H1 (cell line): ENCODE measurements around the gene FLOT1. TPM values are rescaled to one million over a fixed set of nuclear protein-coding genes. Genes with fewer than 3 reads are reported as not detected.

Experiments
- CTCF ChIA-PET: fragments of 300-600 bp; sonication (Branson Sonifier 250); formaldehyde crosslinking; loops from one replicate; lab custom pipeline; 2021; ENCODE audit not compliant: partially characterized antibody; lab: Charles Lee
- POLR2A ChIA-PET: fragments of 300-600 bp; sonication (Branson Sonifier 250); formaldehyde crosslinking; loops from one replicate; lab custom pipeline; 2021; ENCODE audit warnings: inconsistent platforms; ENCODE audit not compliant: partially characterized antibody; lab: Charles Lee
- DNase-seq, 2 experiments: peaks; one replicate each; pipeline versions ENCODE4 v3.0.0 to v3.0.0-alpha.2; 2010 to 2022; ENCODE audit warnings: low spot score in 2 of 2, low read depth in 1 of 2, mixed read lengths in 1 of 2
- FAIRE-seq: peaks from 2 replicates; lab custom pipeline; 2011; peaks lifted over from hg19 to GRCh38; lab: Jason Lieb, UNC
- H2AFZ ChIP-seq: 2 replicates; pipeline ENCODE4 v1.8.1; 2012; ENCODE audit warnings: low read length, inconsistent platforms
- H2AK5ac ChIP-seq: 2 replicates; pipeline ENCODE4 v1.6.1; 2013; ENCODE audit warnings: low read depth, low read length
- H2BK120ac ChIP-seq: replicated peaks from 2 replicates; pipeline ENCODE3; 2013; ENCODE audit warnings: low read depth, low read length, inconsistent platforms
- H2BK12ac ChIP-seq: 2 replicates; pipeline ENCODE4 v1.6.1; 2013; ENCODE audit warnings: low read depth, low read length
- H2BK15ac ChIP-seq: 2 replicates; pipeline ENCODE4 v1.6.1; 2013; ENCODE audit warnings: low read length
- H2BK20ac ChIP-seq: 2 replicates; pipeline ENCODE4 v1.6.1; 2013; ENCODE audit warnings: low read length
- H2BK5ac ChIP-seq: 2 replicates; pipeline ENCODE4 v1.6.1; 2013; ENCODE audit warnings: low read depth, low read length
- H3K14ac ChIP-seq: 2 replicates; pipeline ENCODE4 v1.6.1; 2013; ENCODE audit warnings: inconsistent platforms; ENCODE audit not compliant: insufficient read length
- H3K18ac ChIP-seq: 2 replicates; pipeline ENCODE4 v1.6.1; 2013; ENCODE audit warnings: low read length; ENCODE audit errors: extremely low read depth
- H3K23ac ChIP-seq: 2 replicates; pipeline ENCODE4 v1.6.1; 2013; ENCODE audit warnings: inconsistent platforms; ENCODE audit not compliant: insufficient read length
- H3K23me2 ChIP-seq: 2 replicates; pipeline ENCODE4 v1.6.1; 2013; ENCODE audit warnings: low read depth, low read length
- H3K27ac ChIP-seq: 2 replicates; pipeline ENCODE4 v1.6.1; 2011; ENCODE audit warnings: low read depth, low read length, inconsistent platforms
- H3K27me3 ChIP-seq, 4 experiments: replicated peaks in 1 of 4; 1 replicate in 1 of 4; 2 replicates in 3 of 4; pipeline versions ENCODE4 v1.6.1 to v1.8.1; 2011 to 2013; ENCODE audit warnings: low read length in 3 of 4, mild to moderate bottlenecking in 3 of 4, inconsistent platforms in 2 of 4, mixed read lengths in 2 of 4, moderate library complexity in 1 of 4; ENCODE audit not compliant: control insufficient read depth in 3 of 4, insufficient read depth in 3 of 4; ENCODE audit errors: extremely low read depth in 1 of 4
- H3K36me3 ChIP-seq, 4 experiments: 2 replicates each; pipeline versions ENCODE4 v1.6.1 to v1.8.1; 2011 to 2013; ENCODE audit warnings: mild to moderate bottlenecking in 4 of 4, low read length in 3 of 4, moderate library complexity in 2 of 4, control low read depth in 1 of 4, inconsistent platforms in 1 of 4; ENCODE audit not compliant: insufficient read depth in 4 of 4, control insufficient read depth in 2 of 4
- H3K4ac ChIP-seq: replicated peaks from 2 replicates; pipeline ENCODE3; 2013; ENCODE audit warnings: low read length, low read depth, mixed read lengths, inconsistent platforms; ENCODE audit not compliant: insufficient read length
- H3K4me1 ChIP-seq, 4 experiments: replicated peaks in 1 of 4; 1 replicate in 1 of 4; 2 replicates in 3 of 4; pipeline versions ENCODE4 v1.6.1 to v1.8.1; 2011 to 2013; ENCODE audit warnings: low read length in 3 of 4, inconsistent platforms in 2 of 4, mixed read lengths in 1 of 4; ENCODE audit not compliant: insufficient read depth in 4 of 4, control insufficient read depth in 3 of 4
- H3K4me2 ChIP-seq, 2 experiments: 2 replicates each; pipeline versions ENCODE4 v1.6.1 to v1.8.1; 2011 to 2013; ENCODE audit warnings: low read depth in 2 of 2, low read length in 2 of 2, control low read depth in 1 of 2, inconsistent platforms in 1 of 2, mild to moderate bottlenecking in 1 of 2; ENCODE audit not compliant: insufficient read depth in 1 of 2
- H3K4me3 ChIP-seq, 4 experiments: fragments of 200-600, 300-600 bp in 1 of 4; sonication (generic), shearing (Covaris generic), sonication (Bioruptor Twin) in 1 of 4; 2 replicates each; pipeline versions ENCODE4 v1.5.1 to v1.8.1; 2011 to 2016; ENCODE audit warnings: low read length in 4 of 4, low read depth in 3 of 4, control low read depth in 2 of 4, inconsistent platforms in 2 of 4, mild to moderate bottlenecking in 2 of 4, mixed read lengths in 1 of 4, moderate library complexity in 1 of 4; ENCODE audit not compliant: insufficient read depth in 2 of 4; ENCODE audit errors: extremely low read depth in 1 of 4
- H3K56ac ChIP-seq: replicated peaks from 2 replicates; pipeline ENCODE3; 2013; ENCODE audit warnings: low read depth, mild to moderate bottlenecking, mixed read lengths, low read length, inconsistent platforms; ENCODE audit not compliant: insufficient read length
- H3K79me1 ChIP-seq: 2 replicates; pipeline ENCODE4 v1.6.1; 2013; ENCODE audit warnings: low read depth, low read length, control low read depth
- H3K79me2 ChIP-seq, 2 experiments: 2 replicates each; pipeline versions ENCODE4 v1.6.1 to v1.8.1; 2012 to 2013; ENCODE audit warnings: low read length in 2 of 2, mild to moderate bottlenecking in 2 of 2, inconsistent platforms in 1 of 2; ENCODE audit not compliant: insufficient read depth in 2 of 2, control insufficient read depth in 1 of 2
- H3K9ac ChIP-seq, 4 experiments: replicated peaks in 1 of 4; 1 replicate in 1 of 4; 2 replicates in 3 of 4; pipeline versions ENCODE4 v1.6.1 to v1.8.1; 2011 to 2013; ENCODE audit warnings: low read depth in 3 of 4, low read length in 3 of 4, control low read depth in 2 of 4, mild to moderate bottlenecking in 2 of 4, moderate library complexity in 2 of 4, inconsistent platforms in 1 of 4; ENCODE audit errors: extremely low read depth in 1 of 4
- H3K9me3 ChIP-seq, 2 experiments: 2 replicates each; pipeline versions ENCODE4 v1.6.1 to v1.8.1; 2012 to 2013; ENCODE audit warnings: mild to moderate bottlenecking in 2 of 2, moderate library complexity in 2 of 2, control low read depth in 1 of 2, inconsistent platforms in 1 of 2, low read depth in 1 of 2, low read length in 1 of 2, mixed read lengths in 1 of 2; ENCODE audit not compliant: insufficient read depth in 2 of 2
- H4K20me1 ChIP-seq, 2 experiments: replicated peaks in 1 of 2; 2 replicates each; pipeline versions ENCODE3 to v1.8.1; 2011 to 2013; ENCODE audit warnings: inconsistent platforms in 2 of 2, low read length in 2 of 2, mild to moderate bottlenecking in 1 of 2; ENCODE audit not compliant: insufficient read depth in 2 of 2, control insufficient read depth in 1 of 2
- H4K5ac ChIP-seq: 2 replicates; pipeline ENCODE4 v1.6.1; 2013; ENCODE audit warnings: low read length, low read depth, mixed read lengths, inconsistent platforms; ENCODE audit not compliant: insufficient read length
- H4K8ac ChIP-seq: 2 replicates; pipeline ENCODE4 v1.8.0; 2013; ENCODE audit warnings: mild to moderate bottlenecking, moderate library complexity, low read length, inconsistent platforms; ENCODE audit not compliant: insufficient read depth; ENCODE audit errors: extremely low read depth
- H4K91ac ChIP-seq: replicated peaks from 2 replicates; pipeline ENCODE3; 2013; ENCODE audit warnings: low read length, mixed read lengths, inconsistent platforms; ENCODE audit not compliant: insufficient read length
- HDAC2 ChIP-seq, 2 experiments: fragments of 300-600 bp in 1 of 2; sonication (generic) in 1 of 2; IDR thresholded peaks; 2 replicates each; pipeline ENCODE4 v1.6.1; 2011 to 2012; ENCODE audit warnings: low read depth in 2 of 2, low read length in 2 of 2, mild to moderate bottlenecking in 2 of 2, moderate library complexity in 2 of 2, borderline replicate concordance in 1 of 2, inconsistent platforms in 1 of 2
- KDM4A ChIP-seq: IDR thresholded peaks from one replicate; pipeline ENCODE4 v1.7.1; 2012; ENCODE audit warnings: low read depth, mild to moderate bottlenecking, moderate library complexity, low read length, inconsistent platforms; ENCODE audit not compliant: severe bottlenecking
- NRF1 ChIP-seq: IDR thresholded peaks from 2 replicates; pipeline ENCODE4 v1.6.1; 2011; ENCODE audit warnings: mild to moderate bottlenecking, low read depth, low read length, improper control_type of control experiment
- POU5F1 ChIP-seq: IDR thresholded peaks from 2 replicates; pipeline ENCODE4 v1.6.1; 2011; ENCODE audit warnings: low read depth, mild to moderate bottlenecking, low read length, moderate library complexity
- RBBP5 ChIP-seq: IDR thresholded peaks from 2 replicates; pipeline ENCODE4 v1.7.1; 2012; ENCODE audit warnings: low read depth, mild to moderate bottlenecking, inconsistent platforms, low read length, moderate library complexity, borderline replicate concordance
- RNF2 ChIP-seq: fragments of 200-900, 300-1000 bp; sonication (generic); IDR thresholded peaks from 2 replicates; pipeline ENCODE4 v1.7.1; 2016; ENCODE audit warnings: borderline replicate concordance, low read depth, mild to moderate bottlenecking, antibody characterized with exemption, low read length; ENCODE audit not compliant: poor library complexity, severe bottlenecking; ENCODE audit errors: missing control alignments
- SAP30 ChIP-seq: fragments of 300-600 bp; sonication (generic); IDR thresholded peaks from 2 replicates; pipeline ENCODE4 v1.7.1; 2012; ENCODE audit warnings: low read length, moderate library complexity, mild to moderate bottlenecking, inconsistent platforms; ENCODE audit not compliant: insufficient read depth, insufficient replicate concordance
- SIRT6 ChIP-seq: IDR thresholded peaks from one replicate; pipeline ENCODE4 v1.7.1; 2012; ENCODE audit warnings: low read length, inconsistent platforms
- YY1 ChIP-seq: IDR thresholded peaks from 2 replicates; pipeline ENCODE4 v1.6.1; 2011; ENCODE audit warnings: low read depth, mild to moderate bottlenecking, low read length
- ZNF274 ChIP-seq: IDR thresholded peaks from 2 replicates; pipeline ENCODE4 v1.7.0; 2012; ENCODE audit warnings: low read length, borderline replicate concordance; ENCODE audit errors: extremely low read depth
- WGBS, 2 experiments: shearing (Covaris generic) in 1 of 2; methylation state at CpG; one replicate each; pipeline versions ENCODE4 v1.1.6 to v1.1.7; 2013 to 2015; ENCODE audit warnings: low lambda C conversion rate in 2 of 2, mixed read lengths in 2 of 2, inconsistent platforms in 1 of 2, low coverage in 1 of 2, missing lambda C conversion rate in 1 of 2; ENCODE audit not compliant: insufficient replicate concordance in 2 of 2, insufficient coverage in 1 of 2, insufficient read length in 1 of 2; ENCODE audit errors: extremely low coverage in 1 of 2, missing lambda C conversion rate in 1 of 2; 5-methylcytosine and 5-hydroxymethylcytosine counted together
- polyA plus RNA-seq, 7 experiments: library from polyadenylated mRNA; depleted of rRNA in 3 of 7; stranded (reverse) in 5 of 7; unstranded in 2 of 7; fragments of >200 nt in 5 of 7; fragments of 200-250 nt in 2 of 7; gene quantifications; 1 replicate in 5 of 7; 2 replicates in 1 of 7; 4 replicates in 1 of 7; pipeline versions ENCODE4 v1.2.1 to v1.2.3, GENCODE V29; 2011 to 2013; ENCODE audit warnings: missing spikeins in 2 of 7, mixed read lengths in 2 of 7
- total RNA-seq: library from RNA; stranded (reverse); fragmentation: NEBNext Ultra II Directional; extraction: Animal tissue kit (Norgen Biotek cat#: 25700); gene quantifications from 2 replicates; pipeline ENCODE4 v1.2.1, GENCODE V29; 2021

FLOT1 gene
- total and polyA plus RNA-seq, 2 of the 8 experiments (the other 6 are each of a cell fraction or from before 2014, with no cell fraction given): 87.5 to 88.1 TPM

- peak overlapping the region; percentile 91 for H4K8ac ChIP-seq
- H2AK5ac ChIP-seq: peak overlapping the region; percentile 71; the same call in 1 of the 2 replicates
- no peak overlapping the region; the same call in 1 of the 2 replicates for H2BK12ac ChIP-seq
- peak overlapping the region; percentile 91 for H3K18ac ChIP-seq
- H3K9me3 ChIP-seq: no peaks in the 10 kb centered on the region
- peak overlapping the region; percentile 73 for H3K4ac ChIP-seq
- H3K9ac ChIP-seq: peak overlapping the region; percentile 92 to 98 (median 96)
- no peak overlapping the region for H3K23ac ChIP-seq
- H3K56ac ChIP-seq: peak overlapping the region; percentile 91
- H2BK5ac ChIP-seq: peak overlapping the region; percentile 91; the same call in 1 of the 2 replicates
- peak overlapping the region; percentile 96 to 100 (median 96) for H3K4me3 ChIP-seq
- H2BK20ac ChIP-seq: no peak overlapping the region
- H3K14ac ChIP-seq: no peak overlapping the region
- H3K23me2 ChIP-seq: peaks cover 12% of the 10 kb centered on the region
- H3K79me1 ChIP-seq: no peaks in the 10 kb centered on the region
- H3K4me1 ChIP-seq: peaks cover 0 to 4% (median 1%) of the 10 kb centered on the region in 4 experiments; a peak in 5 of 7 replicates
- 0% methylated on average over 42 of the region's 71 CpGs; no CpG with 5 or more reads in 1 of the 2 experiments for WGBS, 2 experiments
- H3K27ac ChIP-seq: peak overlapping the region; percentile 97
- no peaks in the 10 kb centered on the region for H3K27me3 ChIP-seq
- ChIA-PET CTCF (interaction anchor here (0.9 to 8.2 kb wide), 23 partner anchors 10 to 358 kb away, joined by 3 to 61 read pairs (median 5); partner anchors contain the start of genes FLOT1 and NRM), POLR2A (interaction anchor here (0.6 to 35.9 kb wide), 37 partner anchors 15 to 490 kb away, joined by 3 to 732 read pairs (median 5); partner anchors contain the start of genes ATAT1, DDR1, DHX16 and FLOT1)
- peaks cover 8 to 22% of the 10 kb centered on the region in 2 experiments for H4K20me1 ChIP-seq
- FAIRE-seq: no peak
- H3K4me2 ChIP-seq: peak overlapping the region; percentile 66 to 81
- H4K91ac ChIP-seq: peak overlapping the region; percentile 89
- H4K5ac ChIP-seq: peak overlapping the region; percentile 63
- H2BK15ac ChIP-seq: no peak overlapping the region
- H2BK120ac ChIP-seq: no peak overlapping the region
- peaks cover 6 to 42% of the 10 kb centered on the region in 2 experiments for H3K79me2 ChIP-seq
- DNase-seq: peak in 1 of 2 experiments; percentile 91
- peaks cover 21 to 43% (median 32%) of the 10 kb centered on the region in 4 experiments for H3K36me3 ChIP-seq
- H2AFZ ChIP-seq: no peak overlapping the region
- peak; percentile 72 for TF ChIP-seq NRF1
- peak; percentile 30 for TF ChIP-seq SAP30
- 0 out of 4 replicates have a peak, but pooled peaks of 1 of the 2 experiments have one; percentile 63 for TF ChIP-seq HDAC2 (IDR thresholded peaks at IDR 0.05; ENCODE audit: borderline replicate concordance in 1 of 2, low read depth in 2 of 2, low read length in 2 of 2)
- no peak for TF ChIP-seq RBBP5
- no peak for TF ChIP-seq SIRT6
- TF ChIP-seq ZNF274: no peak
- TF ChIP-seq RNF2: no peak
- no peak for TF ChIP-seq YY1
- peak; percentile 33 for TF ChIP-seq KDM4A
- TF ChIP-seq POU5F1: no peak
Observed at GRCh38 chr6:30721198-30722024, 21.1 kb downstream of the FLOT1 start.
